Endothelial cell of umbilical vein (primary cell): ENCODE results near the gene SSBP3.

Experiments used
- EZH2 ChIP-seq: IDR thresholded peaks from 2 replicates; pipeline ENCODE4 v1.6.1; 2012; ENCODE audit warnings: borderline replicate concordance, low read depth, mild to moderate bottlenecking, moderate library complexity, low read length, inconsistent platforms; ENCODE audit not compliant: severe bottlenecking
- FOS ChIP-seq: IDR thresholded peaks from 2 replicates; pipeline ENCODE4 v1.6.1; 2011; ENCODE audit warnings: mild to moderate bottlenecking, low read length, moderate library complexity, borderline replicate concordance; ENCODE audit not compliant: insufficient read depth
- GATA2 ChIP-seq: IDR thresholded peaks from 2 replicates; pipeline ENCODE4 v1.7.0; 2011; ENCODE audit warnings: low read depth, mild to moderate bottlenecking, moderate library complexity, mixed read lengths, low read length; ENCODE audit not compliant: insufficient read length, insufficient read depth
- JUN ChIP-seq: IDR thresholded peaks from 2 replicates; pipeline ENCODE4 v1.6.1; 2011; ENCODE audit warnings: borderline replicate concordance, low read depth; ENCODE audit not compliant: insufficient read length, insufficient read depth
- MYC ChIP-seq: IDR thresholded peaks from one replicate; pipeline ENCODE4 v1.6.1; 2011; ENCODE audit warnings: mild to moderate bottlenecking, low read depth, low read length
- POLR2A ChIP-seq: IDR thresholded peaks from 2 replicates; pipeline ENCODE4 v1.6.1; 2012; ENCODE audit warnings: low read depth, mild to moderate bottlenecking, control low read depth, low read length
- POLR2AphosphoS5 ChIP-seq: IDR thresholded peaks from 2 replicates; pipeline ENCODE4 v1.6.1; 2012; ENCODE audit warnings: low read depth, mild to moderate bottlenecking, control low read depth, low read length, moderate library complexity; ENCODE audit not compliant: insufficient read depth
- TF ChIP-seq, protein P1 (sequence below), 2 donors: IDR thresholded peaks; 1 replicate in 1 of 2; 2 replicates in 1 of 2; pipeline ENCODE4 v1.5.1; 2011; ENCODE audit warnings: low read length in 2 of 2, mild to moderate bottlenecking in 2 of 2, moderate library complexity in 2 of 2, control low read depth in 1 of 2, inconsistent platforms in 1 of 2, low read depth in 1 of 2; ENCODE audit not compliant: insufficient read depth in 1 of 2; ENCODE audit errors: extremely low read depth in 1 of 2
- TF ChIP-seq, protein P2 (sequence below): IDR thresholded peaks from 2 replicates; pipeline ENCODE4 v1.6.1; 2011; ENCODE audit not compliant: insufficient read depth, insufficient read length

DNA sequence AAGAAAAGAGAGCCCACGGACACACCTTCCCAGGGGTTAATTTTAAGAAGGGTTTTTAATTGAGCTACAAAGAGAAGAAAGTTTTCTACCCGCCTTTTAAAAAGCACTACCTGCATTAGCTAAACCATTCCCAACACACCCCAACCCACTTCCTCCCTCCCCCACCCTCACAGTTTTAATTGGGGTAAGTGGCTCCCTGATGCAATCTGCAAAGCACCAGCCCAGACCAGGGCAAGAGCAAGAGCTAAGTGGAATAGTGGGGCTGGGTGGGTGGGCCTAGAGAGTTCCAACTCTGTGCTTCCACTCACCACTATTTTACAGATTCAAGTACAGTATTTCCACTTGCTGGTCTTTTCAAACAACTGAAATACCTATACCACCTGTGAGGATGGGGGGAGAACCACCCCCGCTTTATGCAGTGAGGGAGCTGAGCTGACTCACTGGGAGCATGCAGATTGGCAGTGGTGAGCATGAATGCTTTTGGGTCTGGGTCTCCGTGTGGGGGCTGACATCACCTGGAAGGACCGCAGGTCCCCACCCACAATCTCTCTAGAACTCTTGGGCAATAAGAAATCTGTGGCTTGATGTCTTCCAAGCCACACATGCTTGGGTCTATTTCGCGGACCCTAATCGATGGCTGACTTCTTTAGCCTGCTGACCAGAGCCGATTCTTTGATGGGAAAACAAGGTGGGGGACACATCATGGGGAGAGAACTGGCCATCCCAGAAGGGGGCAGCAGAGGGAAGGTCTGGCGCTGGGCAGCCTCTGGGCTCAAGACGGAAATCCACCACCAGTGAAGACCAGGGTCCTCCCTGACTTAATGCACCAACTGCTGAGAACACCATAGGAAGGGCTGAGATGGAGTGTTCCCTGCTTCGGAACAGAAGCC, 95.5 kb downstream of the SSBP3 start:
- TF ChIP-seq, protein P1, sequence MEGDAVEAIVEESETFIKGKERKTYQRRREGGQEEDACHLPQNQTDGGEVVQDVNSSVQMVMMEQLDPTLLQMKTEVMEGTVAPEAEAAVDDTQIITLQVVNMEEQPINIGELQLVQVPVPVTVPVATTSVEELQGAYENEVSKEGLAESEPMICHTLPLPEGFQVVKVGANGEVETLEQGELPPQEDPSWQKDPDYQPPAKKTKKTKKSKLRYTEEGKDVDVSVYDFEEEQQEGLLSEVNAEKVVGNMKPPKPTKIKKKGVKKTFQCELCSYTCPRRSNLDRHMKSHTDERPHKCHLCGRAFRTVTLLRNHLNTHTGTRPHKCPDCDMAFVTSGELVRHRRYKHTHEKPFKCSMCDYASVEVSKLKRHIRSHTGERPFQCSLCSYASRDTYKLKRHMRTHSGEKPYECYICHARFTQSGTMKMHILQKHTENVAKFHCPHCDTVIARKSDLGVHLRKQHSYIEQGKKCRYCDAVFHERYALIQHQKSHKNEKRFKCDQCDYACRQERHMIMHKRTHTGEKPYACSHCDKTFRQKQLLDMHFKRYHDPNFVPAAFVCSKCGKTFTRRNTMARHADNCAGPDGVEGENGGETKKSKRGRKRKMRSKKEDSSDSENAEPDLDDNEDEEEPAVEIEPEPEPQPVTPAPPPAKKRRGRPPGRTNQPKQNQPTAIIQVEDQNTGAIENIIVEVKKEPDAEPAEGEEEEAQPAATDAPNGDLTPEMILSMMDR (IDR thresholded peaks at IDR 0.05; ENCODE audit: extremely low read depth in 1 of 2, insufficient read depth in 1 of 2, low read depth in 1 of 2, low read length in 2 of 2): peak; percentile 73 to 79
- no peak for TF ChIP-seq EZH2
- no peak for TF ChIP-seq POLR2AphosphoS5
- TF ChIP-seq POLR2A: no peak
- TF ChIP-seq JUN: no peak
- no peak for TF ChIP-seq FOS
- no peak for TF ChIP-seq GATA2
- TF ChIP-seq, protein P2, sequence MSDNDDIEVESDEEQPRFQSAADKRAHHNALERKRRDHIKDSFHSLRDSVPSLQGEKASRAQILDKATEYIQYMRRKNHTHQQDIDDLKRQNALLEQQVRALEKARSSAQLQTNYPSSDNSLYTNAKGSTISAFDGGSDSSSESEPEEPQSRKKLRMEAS: no peak
- no peak for TF ChIP-seq MYC
